Panc1 (cell line): ENCODE results near the gene ZCWPW1.

ENCODE experiments used
- TF ChIP-seq, protein P1 (sequence below): fragments of 450-650 bp; IDR thresholded peaks from 2 replicates; pipeline ENCODE4 v1.5.1; 2017; ENCODE audit warnings: mild to moderate bottlenecking
- TF ChIP-seq, protein P2 (sequence below), 2 experiments: IDR thresholded peaks; 2 replicates each; pipeline ENCODE4 v1.6.1; 2011 to 2012; ENCODE audit warnings: low read depth in 2 of 2, control low read depth in 1 of 2, low read length in 1 of 2, mild to moderate bottlenecking in 1 of 2, moderate library complexity in 1 of 2; ENCODE audit not compliant: insufficient read depth in 1 of 2

DNA sequence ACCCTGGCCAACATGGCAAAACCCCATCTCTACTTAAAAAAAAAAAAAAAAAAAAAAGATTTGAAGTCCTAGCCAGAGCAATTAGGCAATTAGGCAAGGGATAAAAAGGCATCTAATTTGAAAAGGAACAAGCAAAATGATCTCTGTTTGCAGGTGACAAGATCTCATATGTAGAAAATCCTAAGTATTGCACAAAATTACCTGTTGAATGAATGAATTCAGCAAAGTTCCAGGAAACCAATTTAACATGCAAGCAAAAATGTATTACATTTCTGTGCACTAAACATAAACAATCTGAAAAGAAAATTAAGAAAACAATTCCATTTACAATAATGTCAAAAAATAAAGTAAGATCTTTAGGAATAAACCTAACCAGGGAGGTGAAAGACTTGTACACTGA lies 65.4 kb downstream of the ZCWPW1 start:
- TF ChIP-seq, protein P1, sequence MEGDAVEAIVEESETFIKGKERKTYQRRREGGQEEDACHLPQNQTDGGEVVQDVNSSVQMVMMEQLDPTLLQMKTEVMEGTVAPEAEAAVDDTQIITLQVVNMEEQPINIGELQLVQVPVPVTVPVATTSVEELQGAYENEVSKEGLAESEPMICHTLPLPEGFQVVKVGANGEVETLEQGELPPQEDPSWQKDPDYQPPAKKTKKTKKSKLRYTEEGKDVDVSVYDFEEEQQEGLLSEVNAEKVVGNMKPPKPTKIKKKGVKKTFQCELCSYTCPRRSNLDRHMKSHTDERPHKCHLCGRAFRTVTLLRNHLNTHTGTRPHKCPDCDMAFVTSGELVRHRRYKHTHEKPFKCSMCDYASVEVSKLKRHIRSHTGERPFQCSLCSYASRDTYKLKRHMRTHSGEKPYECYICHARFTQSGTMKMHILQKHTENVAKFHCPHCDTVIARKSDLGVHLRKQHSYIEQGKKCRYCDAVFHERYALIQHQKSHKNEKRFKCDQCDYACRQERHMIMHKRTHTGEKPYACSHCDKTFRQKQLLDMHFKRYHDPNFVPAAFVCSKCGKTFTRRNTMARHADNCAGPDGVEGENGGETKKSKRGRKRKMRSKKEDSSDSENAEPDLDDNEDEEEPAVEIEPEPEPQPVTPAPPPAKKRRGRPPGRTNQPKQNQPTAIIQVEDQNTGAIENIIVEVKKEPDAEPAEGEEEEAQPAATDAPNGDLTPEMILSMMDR, result no peak
- TF ChIP-seq, protein P2, sequence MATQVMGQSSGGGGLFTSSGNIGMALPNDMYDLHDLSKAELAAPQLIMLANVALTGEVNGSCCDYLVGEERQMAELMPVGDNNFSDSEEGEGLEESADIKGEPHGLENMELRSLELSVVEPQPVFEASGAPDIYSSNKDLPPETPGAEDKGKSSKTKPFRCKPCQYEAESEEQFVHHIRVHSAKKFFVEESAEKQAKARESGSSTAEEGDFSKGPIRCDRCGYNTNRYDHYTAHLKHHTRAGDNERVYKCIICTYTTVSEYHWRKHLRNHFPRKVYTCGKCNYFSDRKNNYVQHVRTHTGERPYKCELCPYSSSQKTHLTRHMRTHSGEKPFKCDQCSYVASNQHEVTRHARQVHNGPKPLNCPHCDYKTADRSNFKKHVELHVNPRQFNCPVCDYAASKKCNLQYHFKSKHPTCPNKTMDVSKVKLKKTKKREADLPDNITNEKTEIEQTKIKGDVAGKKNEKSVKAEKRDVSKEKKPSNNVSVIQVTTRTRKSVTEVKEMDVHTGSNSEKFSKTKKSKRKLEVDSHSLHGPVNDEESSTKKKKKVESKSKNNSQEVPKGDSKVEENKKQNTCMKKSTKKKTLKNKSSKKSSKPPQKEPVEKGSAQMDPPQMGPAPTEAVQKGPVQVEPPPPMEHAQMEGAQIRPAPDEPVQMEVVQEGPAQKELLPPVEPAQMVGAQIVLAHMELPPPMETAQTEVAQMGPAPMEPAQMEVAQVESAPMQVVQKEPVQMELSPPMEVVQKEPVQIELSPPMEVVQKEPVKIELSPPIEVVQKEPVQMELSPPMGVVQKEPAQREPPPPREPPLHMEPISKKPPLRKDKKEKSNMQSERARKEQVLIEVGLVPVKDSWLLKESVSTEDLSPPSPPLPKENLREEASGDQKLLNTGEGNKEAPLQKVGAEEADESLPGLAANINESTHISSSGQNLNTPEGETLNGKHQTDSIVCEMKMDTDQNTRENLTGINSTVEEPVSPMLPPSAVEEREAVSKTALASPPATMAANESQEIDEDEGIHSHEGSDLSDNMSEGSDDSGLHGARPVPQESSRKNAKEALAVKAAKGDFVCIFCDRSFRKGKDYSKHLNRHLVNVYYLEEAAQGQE (IDR thresholded peaks at IDR 0.05; ENCODE audit: insufficient read depth in 1 of 2, low read depth in 2 of 2, low read length in 1 of 2), result no peak
